HG02588 (cell line): ENCODE results near the gene HPS3.

Experiments used
- ATAC-seq: cut with Tn5 transposase; IDR thresholded peaks from one replicate; pipeline ENCODE4 v1.9.1; 2021; ENCODE audit warnings: mild to moderate bottlenecking, moderate library complexity; ENCODE audit not compliant: unreplicated experiment

HPS3 gene

DNA sequence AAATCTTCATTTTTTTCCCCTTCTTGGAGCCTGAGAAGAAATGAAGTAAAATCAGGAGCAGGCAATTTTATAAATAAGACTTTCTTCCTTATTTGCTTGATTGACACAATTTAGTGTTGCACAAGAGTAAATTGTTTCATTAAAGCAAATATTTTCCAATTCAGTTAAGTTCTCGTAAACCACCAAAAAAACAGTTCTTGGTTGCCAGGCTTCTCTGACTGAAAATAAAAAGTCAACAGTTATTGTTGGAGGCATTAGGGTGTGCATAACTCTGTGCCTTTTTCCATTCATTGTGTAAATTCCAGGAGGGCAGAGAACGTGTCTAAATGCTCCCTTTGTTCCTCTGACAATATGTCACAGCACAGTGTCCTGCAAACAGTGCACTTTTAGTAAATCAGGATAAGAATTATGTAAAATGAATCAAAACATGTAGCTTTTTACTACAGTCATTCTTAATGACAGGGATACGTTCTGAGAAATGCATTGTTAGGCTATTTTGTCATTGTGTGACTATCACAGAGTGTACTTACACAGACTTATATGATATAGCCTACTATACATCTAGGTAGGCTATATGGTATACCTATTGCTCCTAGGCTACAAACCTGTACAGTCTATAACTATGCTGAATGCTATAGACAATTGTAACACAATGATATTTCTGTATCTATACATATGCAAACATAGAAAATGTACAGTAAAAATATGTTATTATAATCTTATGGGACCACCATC lies 92.5 kb downstream of the HPS3 start, which contains the start of gene CP:
TSS of gene CP (minus strand) at position 47 of the 735 bp plus-strand sequence. CDS start at position 10, 37 bp downstream.
- ATAC-seq = no peak
